Posterior cingulate gyrus (tissue), 11 donors: Measurements from ENCODE around the gene UQCRFS1.
"Not testable (repeated sequence)": the region's sequence is repeated elsewhere in the genome, so short reads cannot be mapped to it uniquely, and the experiment has no call there.

Experiments
- DNase-seq, 10 donors: peaks; one replicate each; pipeline versions ENCODE4 v3.0.0 to v3.0.0-alpha.2; 2020 to 2021; ENCODE audit warnings: mixed read lengths in 3 of 10
- intact Hi-C: fragments of 100-400 bp; cut with DNase I; formaldehyde crosslinking; loops from one replicate; pipeline ENCODE4 v1.15.1; 2023

The UQCRFS1 gene

GRCh38 chr19:29216021-29216420, 3.1 kb upstream of the UQCRFS1 start:
- intact Hi-C loops = no loop called here
- DNase-seq = no peak

GRCh38 chr19:29215322-29215845, 2.4 kb upstream of the UQCRFS1 start:
- DNase-seq = no peak
- intact Hi-C loops = no loop called here

GRCh38 chr19:29214411-29214810, 1.5 kb upstream of the UQCRFS1 start:
- no peak for DNase-seq
- intact Hi-C loops = loop anchor here (5.0 kb wide), 1 partner anchor 313 kb away; the partner anchor contains the start of gene VSTM2B

GRCh38 chr19:29212356-29212647, 649 bp downstream of the UQCRFS1 start:
- no peak for DNase-seq
- intact Hi-C loops = loop anchor here (5.0 kb wide), 1 partner anchor 315 kb away; the partner anchor contains the start of gene VSTM2B

GRCh38 chr19:29211562-29212355, 1.2 kb downstream of the UQCRFS1 start:
- intact Hi-C loops = loop anchor here (5.0 kb wide), 1 partner anchor 316 kb away; the partner anchor contains the start of gene VSTM2B
- no peak for DNase-seq

GRCh38 chr19:29211041-29211440, 1.9 kb downstream of the UQCRFS1 start:
- DNase-seq = not testable (repeated sequence)
- intact Hi-C loops = loop anchor here (5.0 kb wide), 1 partner anchor 316 kb away; the partner anchor contains the start of gene VSTM2B

GRCh38 chr19:29210502-29210901, 2.4 kb downstream of the UQCRFS1 start:
- not testable (repeated sequence) for DNase-seq
- intact Hi-C loops = loop anchor here (5.0 kb wide), 1 partner anchor 317 kb away; the partner anchor contains the start of gene VSTM2B

- intact Hi-C loops, DNase-seq: not testable (repeated sequence)
Measured at GRCh38 chr19:29207403-29208187, 5.4 kb downstream of the UQCRFS1 start.

GRCh38 chr19:29206453-29206852, 6.5 kb downstream of the UQCRFS1 start:
- DNase-seq = no peak
- intact Hi-C loops = no loop called here

- intact Hi-C loops = no loop called here
- DNase-seq = no peak
Measured at GRCh38 chr19:29202281-29202680, 10.7 kb downstream of the UQCRFS1 start.

- intact Hi-C loops = no loop called here
- DNase-seq = no peak
Measured at GRCh38 chr19:29201855-29202254, 11.1 kb downstream of the UQCRFS1 start.

GRCh38 chr19:29194658-29195057, 18.3 kb downstream of the UQCRFS1 start:
- intact Hi-C loops = no loop called here

GRCh38 chr19:29193155-29193554, 19.8 kb downstream of the UQCRFS1 start:
- peak in 2 of 10 donors; percentile 34 to 72 for DNase-seq
- intact Hi-C loops = no loop called here

More at GRCh38 chr19:29194658-29195057, 18.3 kb downstream of the UQCRFS1 start:
- DNase-seq = no peak

GRCh38 chr19:29191005-29191404, 21.9 kb downstream of the UQCRFS1 start:
- DNase-seq = peak in 1 of 10 donors; percentile 54
- intact Hi-C loops = no loop called here

- peak in 1 of 10 donors; percentile 77 for DNase-seq
- intact Hi-C loops = no loop called here
Measured at GRCh38 chr19:29189033-29189360, 24.0 kb downstream of the UQCRFS1 start.

- intact Hi-C loops = no loop called here
- DNase-seq = no peak
Measured at GRCh38 chr19:29188289-29189032, 24.5 kb downstream of the UQCRFS1 start.

- peak in 2 of 10 donors; percentile 22 to 28 for DNase-seq
- intact Hi-C loops = no loop called here
Measured at GRCh38 chr19:29187676-29188075, 25.3 kb downstream of the UQCRFS1 start.

- intact Hi-C loops = no loop called here
- no peak for DNase-seq
Measured at GRCh38 chr19:29185427-29185826, 27.5 kb downstream of the UQCRFS1 start.

GRCh38 chr19:29176981-29177754, 35.8 kb downstream of the UQCRFS1 start:
- intact Hi-C loops = no loop called here
- DNase-seq = no peak

GRCh38 chr19:29173896-29174295, 39.1 kb downstream of the UQCRFS1 start:
- DNase-seq = no peak
- intact Hi-C loops = no loop called here
